GM23248 (cell line): Measurements from ENCODE around the gene AOPEP. TPM values are rescaled to one million over a fixed set of nuclear protein-coding genes. Genes with fewer than 3 reads are reported as not detected.
A peak's percentile ranks its signal among the peaks of the same experiment; 100 is the strongest.

Experiments
- DNase-seq: peaks from one replicate; pipeline ENCODE4 v3.0.0-alpha.2; 2015
- H2AFZ ChIP-seq: fragments of 200-600 bp; sonication (generic); 2 replicates; pipeline ENCODE4 v1.6.1; 2016; ENCODE audit warnings: antibody characterized with exemption
- H3F3A ChIP-seq: fragments of 200-600 bp; sonication (generic); 2 replicates; pipeline ENCODE4 v1.6.1; 2016; ENCODE audit warnings: mild to moderate bottlenecking, antibody characterized with exemption, mixed run types; ENCODE audit not compliant: insufficient read depth
- H3K27ac ChIP-seq: fragments of 200-600 bp; sonication (generic); 2 replicates; pipeline ENCODE4 v1.5.1; 2016; ENCODE audit warnings: mild to moderate bottlenecking
- H3K27me3 ChIP-seq: fragments of 200-600 bp; sonication (generic); replicated peaks from 2 replicates; pipeline ENCODE4 v1.6.1; 2016; ENCODE audit warnings: mild to moderate bottlenecking; ENCODE audit not compliant: insufficient read depth
- H3K36me3 ChIP-seq: fragments of 200-600 bp; sonication (generic); 2 replicates; pipeline ENCODE4 v1.6.1; 2016; ENCODE audit warnings: low read depth, mild to moderate bottlenecking
- H3K4me1 ChIP-seq: fragments of 200-600 bp; sonication (generic); 2 replicates; pipeline ENCODE4 v1.6.1; 2016; ENCODE audit warnings: mild to moderate bottlenecking; ENCODE audit not compliant: insufficient read depth
- H3K4me2 ChIP-seq: fragments of 200-600 bp; sonication (generic); one replicate; pipeline ENCODE4 v1.6.1; 2016; ENCODE audit warnings: mild to moderate bottlenecking; ENCODE audit not compliant: unreplicated experiment
- H3K4me3 ChIP-seq: fragments of 200-600 bp; sonication (generic); 2 replicates; pipeline ENCODE4 v1.5.1; 2016; ENCODE audit warnings: mild to moderate bottlenecking
- H3K79me2 ChIP-seq: fragments of 200-600 bp; sonication (generic); 2 replicates; pipeline ENCODE4 v1.6.1; 2016; ENCODE audit warnings: mild to moderate bottlenecking; ENCODE audit not compliant: insufficient read depth
- H3K9ac ChIP-seq: fragments of 200-600 bp; sonication (generic); 2 replicates; pipeline ENCODE4 v1.6.1; 2016; ENCODE audit warnings: mild to moderate bottlenecking
- H3K9me2 ChIP-seq: fragments of 200-600 bp; sonication (generic); 2 replicates; pipeline ENCODE4 v1.6.1; 2016; ENCODE audit warnings: mixed run types, mild to moderate bottlenecking, moderate library complexity; ENCODE audit not compliant: insufficient read depth
- H3K9me3 ChIP-seq: fragments of 200-600 bp; sonication (generic); one replicate; pipeline ENCODE4 v1.6.1; 2017; ENCODE audit warnings: low read depth
- H4K20me1 ChIP-seq: fragments of 200-600 bp; sonication (generic); 2 replicates; pipeline ENCODE4 v1.6.0; 2016; ENCODE audit not compliant: insufficient read depth
- EZH2 ChIP-seq: fragments of 200-600 bp; sonication (generic); IDR thresholded peaks from 2 replicates; pipeline ENCODE4 v1.6.1; 2018; ENCODE audit warnings: antibody characterized with exemption, mild to moderate bottlenecking; ENCODE audit not compliant: insufficient read depth, poor library complexity, severe bottlenecking
- EZH2phosphoT487 ChIP-seq: fragments of 200-600 bp; sonication (generic); IDR thresholded peaks from 2 replicates; pipeline ENCODE4 v1.6.1; 2018; ENCODE audit warnings: antibody characterized with exemption, moderate library complexity, mild to moderate bottlenecking, low read depth; ENCODE audit not compliant: insufficient read depth
- WGBS, 2 experiments: methylation state at CpG; one replicate each; pipeline ENCODE4 v1.1.6; 2015 to 2017; ENCODE audit warnings: low lambda C conversion rate in 2 of 2, low coverage in 1 of 2; ENCODE audit errors: missing lambda C conversion rate in 2 of 2; 5-methylcytosine and 5-hydroxymethylcytosine counted together
- in situ Hi-C: fragments of 300-500 bp; cut with MboI; formaldehyde crosslinking; loops from 2 replicates; pipeline ENCODE4 v1.15.0; 2020
- polyA plus RNA-seq: library from polyadenylated mRNA; unstranded; fragments of >200 nt; fragmentation: Nextera tagmentation; extraction: Ambion mirVana; gene quantifications from 2 replicates; pipeline ENCODE4 v1.2.1, GENCODE V29; 2016
- total RNA-seq: library from RNA; depleted of rRNA; stranded (reverse); fragments of >200 nt; shearing (Covaris generic); gene quantifications from 2 replicates; pipeline ENCODE4 v1.2.3, GENCODE V29; 2014

The AOPEP gene
- total and polyA plus RNA-seq, 2 experiments from 2014 or later = 90.0 to 120 TPM

DNA sequence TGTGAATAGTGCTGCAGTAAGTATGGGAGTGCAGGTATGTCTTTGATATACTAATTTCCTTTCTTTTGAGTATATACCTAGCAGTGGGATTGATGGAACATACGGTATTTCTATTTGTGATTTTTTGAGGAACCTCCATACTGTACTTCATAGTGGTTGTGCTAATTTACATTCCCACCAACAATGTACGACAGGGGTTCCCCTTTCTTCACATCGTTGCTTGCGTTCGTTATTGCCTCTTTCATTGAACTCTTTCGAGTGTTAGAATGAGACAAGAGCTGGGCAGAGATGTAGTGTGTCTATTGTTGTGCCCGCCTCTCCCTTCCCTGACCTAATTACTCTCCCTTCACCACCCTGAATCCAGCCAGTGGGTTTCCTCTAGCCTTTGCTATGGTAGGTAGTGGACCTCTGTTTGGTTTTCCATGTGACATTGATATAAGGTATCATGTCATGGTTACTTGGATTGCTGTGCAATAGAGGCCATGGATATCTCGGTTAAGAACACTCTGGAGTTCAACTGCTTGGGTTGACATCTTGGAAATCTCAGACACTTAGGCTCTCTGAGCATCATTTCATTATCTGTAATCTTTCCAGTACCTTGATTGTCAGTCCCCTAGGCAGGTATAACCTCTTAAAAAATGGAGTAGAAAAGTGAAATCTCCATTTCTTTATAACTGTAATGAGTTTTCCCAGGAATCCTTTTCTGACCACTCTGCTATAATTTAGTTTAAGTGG, 19.5 kb downstream of the AOPEP start:
- H3K36me3 ChIP-seq = peaks cover 10% of the 10 kb centered on the region; the same call in 1 of the 2 replicates
- no peak for DNase-seq
- H3K4me2 ChIP-seq = no peak overlapping the region
- H4K20me1 ChIP-seq = no peaks in the 10 kb centered on the region
- 0 out of 2 replicates have a peak, but pooled peaks cover 5% of the 10 kb centered on the region for H3K79me2 ChIP-seq
- TF ChIP-seq EZH2phosphoT487 (no peak), EZH2 (no peak)
- no peaks in the 10 kb centered on the region for H3K4me1 ChIP-seq
- H2AFZ ChIP-seq = no peak overlapping the region
- in situ Hi-C loops = no loop called here
- no peaks in the 10 kb centered on the region for H3F3A ChIP-seq
- H3K9me3 ChIP-seq = peaks cover 9% of the 10 kb centered on the region
- no peak overlapping the region for H3K9ac ChIP-seq
- no peaks in the 10 kb centered on the region for H3K27me3 ChIP-seq
- H3K9me2 ChIP-seq = no peaks in the 10 kb centered on the region
- H3K4me3 ChIP-seq = no peak overlapping the region
- H3K27ac ChIP-seq = no peak overlapping the region
- WGBS, 2 experiments = 88 to 89% methylated on average over 8 of the region's 8 CpGs

DNA sequence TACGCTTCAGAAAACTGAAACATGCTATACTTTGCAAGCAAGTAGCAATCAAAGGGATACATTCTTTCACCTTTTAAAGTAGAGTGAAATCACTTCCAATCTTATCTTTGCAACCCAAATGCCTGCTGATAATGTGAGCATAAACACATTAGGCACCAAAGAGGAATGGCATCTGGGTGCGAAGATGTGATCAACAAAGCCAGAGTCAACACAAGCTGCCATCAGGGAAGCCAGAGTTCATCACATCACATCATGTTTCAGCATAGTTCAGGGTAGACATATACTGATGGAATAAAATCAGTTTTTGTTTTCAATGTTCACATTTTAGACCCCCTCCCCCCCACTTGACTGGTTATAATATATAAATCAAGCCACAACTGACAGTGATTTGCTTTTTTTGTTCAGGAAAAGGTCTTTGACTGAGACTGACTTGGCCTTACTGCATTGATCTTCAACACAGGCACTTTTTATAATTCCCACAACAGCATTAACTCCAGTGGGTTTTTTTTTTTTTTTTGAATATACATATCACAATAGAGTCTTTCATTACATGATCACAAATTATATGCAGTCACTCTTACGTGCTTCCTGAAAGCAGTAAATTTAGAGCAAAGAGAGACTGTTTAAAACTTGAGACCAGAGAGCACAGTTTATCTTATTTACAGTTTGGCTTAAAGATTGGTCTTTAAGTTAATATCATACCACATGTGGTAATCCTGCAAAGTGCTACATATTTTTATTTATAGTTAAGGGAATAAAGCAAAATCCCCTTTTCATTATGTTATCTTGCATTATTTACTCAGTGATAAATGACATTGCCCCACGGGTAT, 20.3 kb downstream of the AOPEP start:
- Histone ChIP-seq H3K4me3 (no peak overlapping the region), H2AFZ (no peak overlapping the region), H3K79me2 (0 out of 2 replicates have a peak, but pooled peaks cover 5% of the 10 kb centered on the region), H4K20me1 (no peaks in the 10 kb centered on the region), H3K36me3 (peaks cover 10% of the 10 kb centered on the region; the same call in 1 of the 2 replicates), H3K4me1 (no peaks in the 10 kb centered on the region), H3K27ac (no peak overlapping the region), H3K9me3 (peaks cover 9% of the 10 kb centered on the region), H3K27me3 (no peaks in the 10 kb centered on the region), H3K9ac (no peak overlapping the region), H3F3A (no peaks in the 10 kb centered on the region), H3K9me2 (no peaks in the 10 kb centered on the region), H3K4me2 (no peak overlapping the region)
- WGBS, 2 experiments = 82 to 88% methylated on average over 4 of the region's 4 CpGs
- TF ChIP-seq EZH2phosphoT487 (no peak), EZH2 (no peak)
- in situ Hi-C loops = no loop called here
- no peak for DNase-seq

DNA sequence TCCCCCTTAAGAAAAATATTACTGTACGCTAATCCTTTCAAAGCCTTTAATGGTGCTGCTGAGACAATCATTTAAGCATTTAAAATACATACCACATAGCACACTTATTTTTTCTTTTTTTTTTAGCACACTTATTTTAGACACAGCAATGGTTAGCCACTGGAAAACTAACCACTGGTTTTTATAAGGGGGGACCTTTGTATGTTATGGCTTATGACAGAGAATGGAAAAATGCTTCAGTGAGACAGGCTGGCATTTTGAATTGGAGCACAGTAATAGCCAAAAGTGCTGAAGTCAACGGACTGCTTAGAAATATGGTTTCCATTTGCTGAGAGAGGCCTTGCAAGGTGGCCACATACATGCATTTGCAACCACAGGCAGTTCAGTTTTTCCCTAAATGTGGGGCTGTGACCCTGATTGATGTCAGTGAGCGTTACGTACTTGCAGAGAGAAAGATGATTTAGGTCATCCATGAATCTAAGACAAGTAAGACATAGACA, 28.5 kb downstream of the AOPEP start:
- in situ Hi-C loops = no loop called here
- no peak for DNase-seq
- WGBS, 2 experiments = 75% methylated on average over 4 of the region's 4 CpGs
- H3K27me3 ChIP-seq = no peaks in the 10 kb centered on the region
- peaks cover 12% of the 10 kb centered on the region for H3K4me1 ChIP-seq
- 0 out of 2 replicates have a peak, but pooled peaks cover under 1% of the 10 kb centered on the region for H3K36me3 ChIP-seq
- H3K4me3 ChIP-seq = no peak overlapping the region
- TF ChIP-seq EZH2 (no peak), EZH2phosphoT487 (no peak)
- H3F3A ChIP-seq = peaks cover 9% of the 10 kb centered on the region
- no peak overlapping the region for H3K27ac ChIP-seq
- H3K9me3 ChIP-seq = peaks cover under 1% of the 10 kb centered on the region
- H3K9ac ChIP-seq = no peak overlapping the region
- H3K9me2 ChIP-seq = no peaks in the 10 kb centered on the region
- no peaks in the 10 kb centered on the region for H3K79me2 ChIP-seq
- no peak overlapping the region for H3K4me2 ChIP-seq
- no peak overlapping the region for H2AFZ ChIP-seq
- H4K20me1 ChIP-seq = no peaks in the 10 kb centered on the region

DNA sequence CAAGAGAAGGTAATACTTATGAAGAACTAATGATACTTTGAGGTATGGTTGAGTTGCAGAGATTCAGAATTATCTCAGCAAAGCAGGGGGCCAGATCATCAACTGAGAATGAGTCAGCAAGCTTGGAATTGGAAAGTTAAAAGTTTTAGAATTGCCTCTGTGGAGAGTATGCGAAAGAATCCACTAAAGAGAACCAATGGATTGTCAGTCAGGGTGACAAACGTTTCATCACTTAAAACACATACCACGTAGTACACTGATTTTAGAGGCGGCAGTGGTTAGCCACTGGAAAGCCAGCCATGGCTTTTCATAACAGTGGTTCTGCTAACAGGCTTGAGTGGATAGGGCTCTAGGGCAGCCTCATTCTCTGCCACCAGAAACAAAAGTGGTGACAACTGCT, 30.7 kb downstream of the AOPEP start:
- DNase-seq = peak; percentile 68
- in situ Hi-C loops = no loop called here
- Histone ChIP-seq H3K4me3 (no peak overlapping the region), H3F3A (peaks cover 9% of the 10 kb centered on the region), H3K9me2 (no peaks in the 10 kb centered on the region), H3K27ac (peak overlapping the region; percentile 43), H3K4me1 (peaks cover 12% of the 10 kb centered on the region), H2AFZ (no peak overlapping the region), H3K9ac (no peak overlapping the region; the same call in 1 of the 2 replicates), H3K27me3 (no peaks in the 10 kb centered on the region), H3K9me3 (no peaks in the 10 kb centered on the region), H3K4me2 (peak overlapping the region; percentile 25), H3K79me2 (no peaks in the 10 kb centered on the region), H4K20me1 (no peaks in the 10 kb centered on the region), H3K36me3 (no peaks in the 10 kb centered on the region)
- TF ChIP-seq EZH2phosphoT487 (no peak), EZH2 (no peak)
- 56 to 65% methylated on average over 4 of the region's 4 CpGs for WGBS, 2 experiments
